Gastroesophageal sphincter (tissue), 4 donors: Measurements from ENCODE around the gene GRK1. TPM values are rescaled to one million over a fixed set of nuclear protein-coding genes. Genes with fewer than 3 reads are reported as not detected.

Source experiments
- ATAC-seq: fragments of 150-250 bp; one replicate; pipeline ENCODE4 v1.9.1; 2016; ENCODE audit warnings: mild to moderate bottlenecking, moderate library complexity
- H3K27ac ChIP-seq, 4 donors: fragments of 200-600 bp; sonication (generic) in 3 of 4; 1 replicate in 3 of 4; 2 replicates in 1 of 4; pipeline ENCODE4 v1.5.1; 2016 to 2019
- H3K27me3 ChIP-seq: fragments of 200-600 bp; sonication (generic); one replicate; pipeline ENCODE4 v1.5.1; 2019
- H3K36me3 ChIP-seq, 2 donors: fragments of 200-600 bp; sonication (generic); one replicate each; pipeline ENCODE4 v1.5.1; 2019; ENCODE audit warnings: control low read depth in 1 of 2
- H3K4me1 ChIP-seq, 3 donors: fragments of 200-600 bp; sonication (generic); 1 replicate in 2 of 3; 2 replicates in 1 of 3; pipeline ENCODE4 v1.5.1; 2016 to 2019; ENCODE audit warnings: control low read depth in 2 of 3
- H3K4me3 ChIP-seq, 2 donors: fragments of 200-600 bp; sonication (generic); one replicate each; pipeline ENCODE4 v1.5.1; 2019; ENCODE audit warnings: mild to moderate bottlenecking in 1 of 2, moderate library complexity in 1 of 2
- H3K9me3 ChIP-seq, 3 donors: fragments of 200-600 bp; sonication (generic); one replicate each; pipeline ENCODE4 v1.5.1; 2017 to 2019; ENCODE audit warnings: control low read depth in 2 of 3
- EP300 ChIP-seq: sonication (generic); formaldehyde crosslinking; IDR thresholded peaks from one replicate; pipeline ENCODE4 v1.6.1; 2017; ENCODE audit warnings: antibody characterized with exemption, mild to moderate bottlenecking
- POLR2A ChIP-seq, 2 donors: fragments of 450-650 bp; IDR thresholded peaks; one replicate each; pipeline ENCODE4 v1.6.1; 2017; ENCODE audit warnings: antibody characterized with exemption in 2 of 2, mild to moderate bottlenecking in 2 of 2, moderate library complexity in 1 of 2
- POLR2AphosphoS5 ChIP-seq: sonication (generic); formaldehyde crosslinking; IDR thresholded peaks from one replicate; pipeline ENCODE4 v1.6.1; 2017; ENCODE audit warnings: antibody characterized with exemption
- WGBS, 2 donors: methylation state at CpG; one replicate each; pipeline ENCODE4 v1.1.5; 2018; ENCODE audit warnings: low coverage in 1 of 2; 5-methylcytosine and 5-hydroxymethylcytosine counted together
- total RNA-seq, 4 donors: library from RNA; depleted of rRNA; stranded (reverse); fragments of >200 nt; gene quantifications; one replicate each; pipeline ENCODE4 v1.1.0, GENCODE V29; 2016
- TF ChIP-seq, protein P1 (sequence below), 4 experiments: fragments of 200-600 bp in 2 of 4; fragments of 450-650 bp in 2 of 4; sonication (generic) in 1 of 4; IDR thresholded peaks; one replicate each; pipeline ENCODE4 v1.5.1; 2017 to 2019; ENCODE audit warnings: antibody characterized with exemption in 4 of 4, mild to moderate bottlenecking in 2 of 4, moderate library complexity in 2 of 4

GRK1 gene
- total RNA-seq: under 1 TPM in 1 of 4 donors, not detected in 3; 0.15 TPM

DNA sequence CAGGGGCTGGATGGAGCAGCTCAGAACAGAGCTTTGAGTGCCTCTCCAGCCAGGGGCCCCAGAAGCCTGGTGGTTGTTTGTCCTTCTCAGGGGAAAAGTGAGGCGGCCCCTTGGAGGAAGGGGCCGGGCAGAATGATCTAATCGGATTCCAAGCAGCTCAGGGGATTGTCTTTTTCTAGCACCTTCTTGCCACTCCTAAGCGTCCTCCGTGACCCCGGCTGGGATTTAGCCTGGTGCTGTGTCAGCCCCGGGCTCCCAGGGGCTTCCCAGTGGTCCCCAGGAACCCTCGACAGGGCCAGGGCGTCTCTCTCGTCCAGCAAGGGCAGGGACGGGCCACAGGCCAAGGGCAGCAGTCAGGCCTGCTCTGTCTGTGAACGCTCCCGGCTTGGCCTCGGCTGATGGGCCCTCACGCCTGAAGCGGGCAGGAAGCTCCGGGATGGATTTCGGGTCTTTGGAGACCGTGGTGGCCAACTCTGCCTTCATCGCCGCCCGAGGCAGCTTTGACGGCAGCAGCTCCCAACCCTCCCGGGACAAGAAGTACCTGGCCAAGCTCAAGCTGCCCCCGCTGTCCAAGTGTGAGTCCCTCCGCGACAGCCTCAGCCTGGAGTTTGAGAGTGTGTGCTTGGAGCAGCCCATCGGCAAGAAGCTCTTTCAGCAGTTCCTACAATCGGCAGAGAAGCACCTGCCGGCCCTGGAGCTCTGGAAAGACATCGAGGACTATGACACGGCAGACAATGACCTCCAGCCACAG is at the start of gene GRK1:
Gene GRK1, plus strand, starts transcription at position 269 of the 751 bp plus-strand sequence. Its CDS starts 168 bp downstream, at position 437.
- H3K9me3 ChIP-seq: peaks cover 0 to 3% (median 0%) of the 10 kb centered on the region in 3 donors
- no peak for ATAC-seq
- H3K4me3 ChIP-seq: no peak within 1 kb of the TSS
- H3K27me3 ChIP-seq: peaks cover 7% of the 10 kb centered on the region
- TF ChIP-seq, protein P1, sequence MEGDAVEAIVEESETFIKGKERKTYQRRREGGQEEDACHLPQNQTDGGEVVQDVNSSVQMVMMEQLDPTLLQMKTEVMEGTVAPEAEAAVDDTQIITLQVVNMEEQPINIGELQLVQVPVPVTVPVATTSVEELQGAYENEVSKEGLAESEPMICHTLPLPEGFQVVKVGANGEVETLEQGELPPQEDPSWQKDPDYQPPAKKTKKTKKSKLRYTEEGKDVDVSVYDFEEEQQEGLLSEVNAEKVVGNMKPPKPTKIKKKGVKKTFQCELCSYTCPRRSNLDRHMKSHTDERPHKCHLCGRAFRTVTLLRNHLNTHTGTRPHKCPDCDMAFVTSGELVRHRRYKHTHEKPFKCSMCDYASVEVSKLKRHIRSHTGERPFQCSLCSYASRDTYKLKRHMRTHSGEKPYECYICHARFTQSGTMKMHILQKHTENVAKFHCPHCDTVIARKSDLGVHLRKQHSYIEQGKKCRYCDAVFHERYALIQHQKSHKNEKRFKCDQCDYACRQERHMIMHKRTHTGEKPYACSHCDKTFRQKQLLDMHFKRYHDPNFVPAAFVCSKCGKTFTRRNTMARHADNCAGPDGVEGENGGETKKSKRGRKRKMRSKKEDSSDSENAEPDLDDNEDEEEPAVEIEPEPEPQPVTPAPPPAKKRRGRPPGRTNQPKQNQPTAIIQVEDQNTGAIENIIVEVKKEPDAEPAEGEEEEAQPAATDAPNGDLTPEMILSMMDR (IDR thresholded peaks at IDR 0.05): no peak
- TF ChIP-seq EP300: no peak
- no peak for TF ChIP-seq POLR2AphosphoS5
- no peak for TF ChIP-seq POLR2A (IDR thresholded peaks at IDR 0.05)
- H3K36me3 ChIP-seq: no peaks in the 10 kb centered on the region
- no peaks in the 10 kb centered on the region for H3K4me1 ChIP-seq
- WGBS, 2 donors: no CpG with 5 or more reads among the region's 32 CpGs
- H3K27ac ChIP-seq: no peak within 1 kb of the TSS

DNA sequence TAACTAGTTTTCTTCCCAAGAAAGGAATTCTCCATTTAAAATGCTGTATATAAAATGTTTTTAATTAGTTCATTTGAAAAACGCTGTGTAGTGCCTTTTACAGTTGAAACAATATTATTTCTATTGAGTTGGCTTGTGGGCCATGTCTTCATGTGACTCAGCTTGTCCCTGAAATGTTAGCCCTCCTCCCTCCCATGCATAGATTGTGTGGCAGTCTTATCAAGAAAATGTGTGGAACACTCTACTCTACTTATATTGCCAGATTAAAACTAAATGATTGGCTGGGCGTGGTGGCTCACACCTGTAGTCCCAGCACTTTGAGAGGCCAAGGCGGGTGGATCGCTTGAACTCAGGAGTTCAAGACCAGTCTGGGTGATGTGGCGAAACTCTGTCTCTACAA is 49.1 kb upstream of the GRK1 start:
- ATAC-seq: no peak
- Histone ChIP-seq H3K9me3 (no peaks in the 10 kb centered on the region), H3K4me1 (no peaks in the 10 kb centered on the region), H3K27ac (no peak overlapping the region), H3K4me3 (no peak overlapping the region), H3K36me3 (peaks cover 0 to 23% of the 10 kb centered on the region in 2 donors), H3K27me3 (no peaks in the 10 kb centered on the region)
- TF ChIP-seq POLR2AphosphoS5 (no peak), EP300 (no peak), POLR2A (IDR thresholded peaks at IDR 0.05) (no peak)
- TF ChIP-seq, protein P1 (IDR thresholded peaks at IDR 0.05): no peak
- WGBS, 2 donors: 92 to 94% methylated on average over 4 to 5 of the region's 5 CpGs

DNA sequence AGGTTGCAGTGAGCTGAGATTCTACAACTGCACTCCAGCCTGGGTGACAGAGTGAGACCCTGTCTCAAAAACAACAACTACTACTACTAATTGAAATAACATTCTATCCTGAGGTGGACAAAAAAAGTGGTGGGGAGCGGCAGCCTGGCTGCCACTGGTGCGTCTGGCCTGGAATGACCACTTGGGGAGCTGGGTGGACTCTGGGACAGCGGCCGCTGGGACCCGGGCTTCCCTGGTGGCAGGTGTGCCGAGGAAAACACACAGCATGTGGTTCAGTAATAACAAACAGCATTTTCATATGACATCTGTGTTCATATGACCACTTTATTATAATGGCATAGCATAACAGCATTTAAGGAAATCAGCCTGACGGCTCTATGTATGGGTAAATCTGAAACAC is 48.6 kb upstream of the GRK1 start:
- 93 to 95% methylated on average over 7 of the region's 7 CpGs for WGBS, 2 donors
- TF ChIP-seq, protein P1 (IDR thresholded peaks at IDR 0.05): no peak
- TF ChIP-seq POLR2A (IDR thresholded peaks at IDR 0.05) (no peak), EP300 (no peak), POLR2AphosphoS5 (no peak)
- H3K4me3 ChIP-seq: no peak overlapping the region

DNA sequence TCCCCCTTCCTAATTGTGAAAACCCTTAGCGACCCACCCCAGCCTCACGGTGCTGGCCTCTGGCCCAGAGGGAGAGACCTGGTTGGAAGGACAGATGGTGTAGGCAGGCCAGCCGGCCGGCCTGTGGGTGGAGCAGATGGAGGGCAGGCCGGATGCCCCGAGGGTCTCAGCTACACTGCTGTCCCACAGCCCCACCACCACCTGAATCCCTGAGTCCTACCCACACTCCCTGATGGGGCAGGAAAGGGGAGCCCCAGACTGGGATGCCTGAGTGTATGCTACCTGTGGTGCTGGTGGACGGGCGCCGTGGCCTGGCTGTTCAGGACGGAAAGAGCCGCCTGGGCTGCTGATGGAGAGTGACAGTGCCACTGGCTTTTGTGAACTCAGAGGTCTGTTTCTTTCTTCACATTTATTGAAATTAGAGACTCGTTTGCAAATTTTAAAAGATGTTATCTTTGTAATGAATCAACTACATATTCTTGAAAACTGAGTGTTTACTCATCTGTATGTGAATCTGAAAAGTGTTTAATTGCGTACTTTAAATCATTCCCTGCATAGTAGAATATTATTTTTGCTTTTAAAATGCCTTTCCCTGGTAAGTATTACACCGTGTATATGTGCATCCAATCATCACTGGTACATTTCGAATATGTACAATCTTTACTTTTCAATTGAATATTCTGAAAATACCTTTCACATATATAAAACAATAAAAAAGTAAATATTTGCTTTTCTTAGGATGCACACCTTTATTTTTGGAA is 46.8 kb upstream of the GRK1 start:
- ATAC-seq: no peak

More for the DNA sequence above, 48.6 kb upstream of the GRK1 start:
- Histone ChIP-seq H3K4me1 (no peaks in the 10 kb centered on the region), H3K27ac (no peak overlapping the region), H3K9me3 (no peaks in the 10 kb centered on the region), H3K36me3 (peaks cover 0 to 26% of the 10 kb centered on the region in 2 donors), H3K27me3 (no peaks in the 10 kb centered on the region)
- ATAC-seq: no peak

More for the DNA sequence above, 46.8 kb upstream of the GRK1 start:
- Histone ChIP-seq H3K27ac (no peak overlapping the region), H3K36me3 (peaks cover 0 to 32% of the 10 kb centered on the region in 2 donors), H3K9me3 (no peaks in the 10 kb centered on the region), H3K27me3 (no peaks in the 10 kb centered on the region), H3K4me3 (no peak overlapping the region), H3K4me1 (no peaks in the 10 kb centered on the region)
- 68 to 80% methylated on average over 4 to 8 of the region's 15 CpGs for WGBS, 2 donors
- TF ChIP-seq POLR2AphosphoS5 (no peak), POLR2A (IDR thresholded peaks at IDR 0.05) (no peak), EP300 (no peak)
- TF ChIP-seq, protein P1 (IDR thresholded peaks at IDR 0.05): no peak
